KMS-11 (cell line): ENCODE data around the gene PANX1.

Experiments
- H2AFZ ChIP-seq: fragments of 200-600 bp; sonication (generic); 2 replicates; pipeline ENCODE4 v1.6.1; 2016; ENCODE audit warnings: antibody characterized with exemption, mixed run types, low read depth
- H3K27ac ChIP-seq: fragments of 200-600 bp; sonication (generic); 2 replicates; pipeline ENCODE4 v1.6.1; 2016; ENCODE audit warnings: mild to moderate bottlenecking, mixed run types
- H3K27me3 ChIP-seq: fragments of 200-600 bp; sonication (generic); 2 replicates; pipeline ENCODE4 v1.6.1; 2017; ENCODE audit warnings: mild to moderate bottlenecking, low read depth, mixed run types, moderate library complexity; ENCODE audit not compliant: insufficient read depth
- H3K36me3 ChIP-seq: fragments of 200-600 bp; sonication (generic); 2 replicates; pipeline ENCODE4 v1.6.1; 2017; ENCODE audit warnings: mild to moderate bottlenecking, mixed run types; ENCODE audit not compliant: insufficient read depth
- H3K4me1 ChIP-seq: fragments of 200-600 bp; sonication (generic); 2 replicates; pipeline ENCODE4 v1.6.1; 2016; ENCODE audit warnings: mild to moderate bottlenecking, low read depth, mixed run types; ENCODE audit not compliant: poor library complexity, severe bottlenecking
- H3K4me2 ChIP-seq: fragments of 200-600 bp; sonication (generic); 2 replicates; pipeline ENCODE4 v1.7.0; 2016; ENCODE audit warnings: mild to moderate bottlenecking, mixed run types
- H3K4me3 ChIP-seq: fragments of 200-600 bp; sonication (generic); IDR thresholded peaks from 2 replicates; pipeline ENCODE4 v1.6.1; 2017; ENCODE audit warnings: low read depth, low read length, mixed read lengths; ENCODE audit not compliant: insufficient read depth
- H3K79me2 ChIP-seq: fragments of 200-600 bp; sonication (generic); 2 replicates; pipeline ENCODE4 v1.6.1; 2016; ENCODE audit warnings: low read depth, mixed run types; ENCODE audit not compliant: insufficient read depth
- H3K9ac ChIP-seq: fragments of 200-600 bp; sonication (generic); 2 replicates; pipeline ENCODE4 v1.6.1; 2016; ENCODE audit warnings: mild to moderate bottlenecking, mixed run types
- H4K20me1 ChIP-seq: fragments of 200-600 bp; sonication (generic); 2 replicates; pipeline ENCODE4 v1.6.1; 2016; ENCODE audit warnings: mild to moderate bottlenecking, mixed run types; ENCODE audit not compliant: insufficient read depth
- TF ChIP-seq, protein P1 (sequence below): fragments of 200-600 bp; sonication (generic); conservative IDR thresholded peaks from 2 replicates; pipeline ENCODE4 v1.6.1; 2017; ENCODE audit warnings: low read depth, mild to moderate bottlenecking, antibody characterized with exemption, low read length, moderate library complexity, mixed read lengths

PANX1 gene

GRCh38 chr11:94120946-94121345 is 7.7 kb upstream of the PANX1 start:
- Histone ChIP-seq H3K9ac (no peak overlapping the region), H3K4me1 (no peaks in the 10 kb centered on the region), H3K27ac (no peak overlapping the region), H3K27me3 (no peaks in the 10 kb centered on the region), H3K36me3 (no peaks in the 10 kb centered on the region), H3K4me3 (no peak overlapping the region), H2AFZ (no peak overlapping the region), H3K79me2 (no peaks in the 10 kb centered on the region), H4K20me1 (no peaks in the 10 kb centered on the region), H3K4me2 (no peak overlapping the region)
- TF ChIP-seq, protein P1, sequence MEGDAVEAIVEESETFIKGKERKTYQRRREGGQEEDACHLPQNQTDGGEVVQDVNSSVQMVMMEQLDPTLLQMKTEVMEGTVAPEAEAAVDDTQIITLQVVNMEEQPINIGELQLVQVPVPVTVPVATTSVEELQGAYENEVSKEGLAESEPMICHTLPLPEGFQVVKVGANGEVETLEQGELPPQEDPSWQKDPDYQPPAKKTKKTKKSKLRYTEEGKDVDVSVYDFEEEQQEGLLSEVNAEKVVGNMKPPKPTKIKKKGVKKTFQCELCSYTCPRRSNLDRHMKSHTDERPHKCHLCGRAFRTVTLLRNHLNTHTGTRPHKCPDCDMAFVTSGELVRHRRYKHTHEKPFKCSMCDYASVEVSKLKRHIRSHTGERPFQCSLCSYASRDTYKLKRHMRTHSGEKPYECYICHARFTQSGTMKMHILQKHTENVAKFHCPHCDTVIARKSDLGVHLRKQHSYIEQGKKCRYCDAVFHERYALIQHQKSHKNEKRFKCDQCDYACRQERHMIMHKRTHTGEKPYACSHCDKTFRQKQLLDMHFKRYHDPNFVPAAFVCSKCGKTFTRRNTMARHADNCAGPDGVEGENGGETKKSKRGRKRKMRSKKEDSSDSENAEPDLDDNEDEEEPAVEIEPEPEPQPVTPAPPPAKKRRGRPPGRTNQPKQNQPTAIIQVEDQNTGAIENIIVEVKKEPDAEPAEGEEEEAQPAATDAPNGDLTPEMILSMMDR: no peak

- no peak overlapping the region for H3K9ac ChIP-seq
- no peaks in the 10 kb centered on the region; the same call in 1 of the 2 replicates for H3K79me2 ChIP-seq
- H3K4me1 ChIP-seq: peaks cover 17% of the 10 kb centered on the region
- H2AFZ ChIP-seq: no peak overlapping the region
- H3K27ac ChIP-seq: no peak overlapping the region
- no peaks in the 10 kb centered on the region for H3K27me3 ChIP-seq
- H3K4me2 ChIP-seq: no peak overlapping the region
- TF ChIP-seq, protein P1: no peak
- H3K36me3 ChIP-seq: no peaks in the 10 kb centered on the region
- no peak overlapping the region for H3K4me3 ChIP-seq
- no peaks in the 10 kb centered on the region for H4K20me1 ChIP-seq
Observed at GRCh38 chr11:94125407-94126115, 3.1 kb upstream of the PANX1 start.

DNA sequence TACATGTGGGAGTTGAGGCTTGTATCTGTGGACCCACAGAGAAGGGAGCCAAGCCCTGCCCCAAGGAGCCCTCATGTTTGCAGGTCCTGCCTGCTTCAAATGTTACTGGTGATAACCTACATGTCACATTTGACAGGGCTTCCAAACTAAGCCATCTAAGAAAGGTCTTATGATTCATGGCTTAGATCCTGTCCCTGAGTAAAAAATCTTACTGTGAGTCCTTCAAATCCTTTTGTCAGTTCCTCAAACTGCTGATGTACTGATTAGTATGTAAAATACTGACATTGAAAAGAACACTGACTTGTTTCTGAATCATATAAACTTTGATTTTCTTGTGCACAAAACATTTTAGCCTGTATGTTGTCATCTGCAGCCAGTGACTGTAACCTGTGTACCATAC is 1.0 kb upstream of the PANX1 start:
- H3K79me2 ChIP-seq: peaks cover 11% of the 10 kb centered on the region; the same call in 1 of the 2 replicates
- TF ChIP-seq, protein P1: no peak
- H3K36me3 ChIP-seq: no peaks in the 10 kb centered on the region
- H4K20me1 ChIP-seq: no peaks in the 10 kb centered on the region
- H3K27me3 ChIP-seq: no peaks in the 10 kb centered on the region
- peak overlapping the region; percentile 78; the same call in 1 of the 2 replicates for H3K9ac ChIP-seq
- peak overlapping the region; percentile 89 for H2AFZ ChIP-seq
- peaks cover 17% of the 10 kb centered on the region for H3K4me1 ChIP-seq
- peak overlapping the region; percentile 87 for H3K4me2 ChIP-seq
- H3K27ac ChIP-seq: peak overlapping the region; percentile 76; the same call in 1 of the 2 replicates
- peak overlapping the region; percentile 34 for H3K4me3 ChIP-seq

DNA sequence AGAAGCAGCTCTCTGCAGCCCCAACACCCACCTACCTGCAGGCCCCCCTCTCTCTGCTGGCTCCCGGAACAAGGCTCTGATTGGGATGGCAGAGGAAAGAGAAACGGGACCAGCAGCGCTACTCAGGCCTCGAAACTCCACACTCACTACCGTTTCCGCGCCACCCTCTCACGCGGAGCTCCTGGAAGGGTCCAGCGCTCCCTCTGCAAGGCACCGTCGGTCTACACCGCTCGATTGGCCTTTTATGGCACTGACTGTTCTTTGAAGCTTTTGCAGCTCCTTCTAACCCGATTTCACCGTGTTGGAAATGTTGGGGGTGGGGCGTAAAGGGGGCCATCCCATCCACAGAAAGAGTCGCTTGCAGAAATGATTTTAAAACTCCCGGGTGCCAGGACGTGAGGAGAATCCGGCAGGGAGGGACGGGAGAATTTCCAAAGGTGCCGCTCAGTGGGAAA is 323 bp upstream of the PANX1 start:
- Histone ChIP-seq H3K27ac (peak overlapping the region; percentile 76), H3K9ac (peak overlapping the region; percentile 78), H3K79me2 (peaks cover 17% of the 10 kb centered on the region; the same call in 1 of the 2 replicates), H3K4me2 (peak overlapping the region; percentile 87), H3K4me1 (peaks cover 17% of the 10 kb centered on the region), H4K20me1 (no peaks in the 10 kb centered on the region), H2AFZ (peak overlapping the region; percentile 89), H3K4me3 (peak overlapping the region; percentile 34), H3K27me3 (no peaks in the 10 kb centered on the region), H3K36me3 (no peaks in the 10 kb centered on the region)
- TF ChIP-seq, protein P1: no peak
